Esophagus muscularis mucosa (tissue), 4 donors: ENCODE measurements around the gene DMAC2L. TPM values are rescaled to one million over a fixed set of nuclear protein-coding genes. Genes with fewer than 3 reads are reported as not detected.
A peak's percentile ranks its signal among the peaks of the same experiment; 100 is the strongest.

Experiments used
- DNase-seq: peaks from one replicate; pipeline ENCODE4 v3.0.0-alpha.2; 2017; ENCODE audit errors: extremely low spot score
- H3K27ac ChIP-seq, 4 donors: fragments of 200-600 bp; sonication (generic); replicated peaks in 1 of 4; 1 replicate in 3 of 4; 2 replicates in 1 of 4; pipeline ENCODE4 v1.5.1; 2016 to 2019; ENCODE audit warnings: mild to moderate bottlenecking in 1 of 4
- H3K27me3 ChIP-seq, 4 donors: fragments of 200-600 bp; sonication (generic); one replicate each; pipeline versions ENCODE4 v1.5.1 to v1.6.0; 2016 to 2019
- H3K36me3 ChIP-seq, 4 donors: fragments of 200-600 bp; sonication (generic); one replicate each; pipeline ENCODE4 v1.5.1; 2016 to 2019
- H3K4me1 ChIP-seq, 4 donors: fragments of 200-600 bp; sonication (generic); one replicate each; pipeline ENCODE4 v1.5.1; 2016 to 2019
- H3K4me3 ChIP-seq, 4 donors: fragments of 200-600 bp; sonication (generic); 1 replicate in 2 of 4; 2 replicates in 2 of 4; pipeline ENCODE4 v1.5.1; 2016 to 2019; ENCODE audit warnings: mild to moderate bottlenecking in 4 of 4, moderate library complexity in 1 of 4
- H3K9me3 ChIP-seq, 4 donors: fragments of 200-600 bp; sonication (generic); 1 replicate in 3 of 4; 2 replicates in 1 of 4; pipeline ENCODE4 v1.5.1; 2016 to 2019
- EP300 ChIP-seq: sonication (generic); formaldehyde crosslinking; IDR thresholded peaks from one replicate; pipeline ENCODE4 v1.6.1; 2017; ENCODE audit warnings: antibody characterized with exemption
- POLR2A ChIP-seq: fragments of 450-650 bp; IDR thresholded peaks from one replicate; pipeline ENCODE4 v1.6.1; 2017; ENCODE audit warnings: antibody characterized with exemption, moderate library complexity, mild to moderate bottlenecking, low read depth
- POLR2AphosphoS5 ChIP-seq, 2 donors: sonication (generic); formaldehyde crosslinking; IDR thresholded peaks; one replicate each; pipeline ENCODE4 v1.6.1; 2017; ENCODE audit warnings: antibody characterized with exemption in 2 of 2
- WGBS: methylation state at CpG from one replicate; pipeline ENCODE4 v1.1.5; 2018; 5-methylcytosine and 5-hydroxymethylcytosine counted together
- intact Hi-C: fragments of 100-400 bp; cut with DNase I; formaldehyde crosslinking; loops from one replicate; pipeline ENCODE4 v1.15.1; 2023
- total RNA-seq, 4 donors: library from RNA; depleted of rRNA; stranded (reverse); fragments of >200 nt; gene quantifications; one replicate each; pipeline versions ENCODE4 v1.1.0 to v1.2.1, GENCODE V29; 2016
- TF ChIP-seq, protein P1 (sequence below), 3 experiments: fragments of 200-600 bp in 2 of 3; fragments of 450-650 bp in 1 of 3; sonication (generic) in 2 of 3; IDR thresholded peaks; one replicate each; pipeline ENCODE4 v1.5.1; 2017 to 2019; ENCODE audit warnings: antibody characterized with exemption in 3 of 3, mild to moderate bottlenecking in 2 of 3, moderate library complexity in 1 of 3

DMAC2L gene, protein sequence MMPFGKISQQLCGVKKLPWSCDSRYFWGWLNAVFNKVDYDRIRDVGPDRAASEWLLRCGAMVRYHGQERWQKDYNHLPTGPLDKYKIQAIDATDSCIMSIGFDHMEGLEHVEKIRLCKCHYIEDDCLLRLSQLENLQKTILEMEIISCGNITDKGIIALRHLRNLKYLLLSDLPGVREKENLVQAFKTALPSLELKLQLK
- 10 to 100 TPM in 3 of 4 donors, 1 to 10 TPM in 1; 9.9 to 33.6 (median 14.6) TPM for total RNA-seq

DNA sequence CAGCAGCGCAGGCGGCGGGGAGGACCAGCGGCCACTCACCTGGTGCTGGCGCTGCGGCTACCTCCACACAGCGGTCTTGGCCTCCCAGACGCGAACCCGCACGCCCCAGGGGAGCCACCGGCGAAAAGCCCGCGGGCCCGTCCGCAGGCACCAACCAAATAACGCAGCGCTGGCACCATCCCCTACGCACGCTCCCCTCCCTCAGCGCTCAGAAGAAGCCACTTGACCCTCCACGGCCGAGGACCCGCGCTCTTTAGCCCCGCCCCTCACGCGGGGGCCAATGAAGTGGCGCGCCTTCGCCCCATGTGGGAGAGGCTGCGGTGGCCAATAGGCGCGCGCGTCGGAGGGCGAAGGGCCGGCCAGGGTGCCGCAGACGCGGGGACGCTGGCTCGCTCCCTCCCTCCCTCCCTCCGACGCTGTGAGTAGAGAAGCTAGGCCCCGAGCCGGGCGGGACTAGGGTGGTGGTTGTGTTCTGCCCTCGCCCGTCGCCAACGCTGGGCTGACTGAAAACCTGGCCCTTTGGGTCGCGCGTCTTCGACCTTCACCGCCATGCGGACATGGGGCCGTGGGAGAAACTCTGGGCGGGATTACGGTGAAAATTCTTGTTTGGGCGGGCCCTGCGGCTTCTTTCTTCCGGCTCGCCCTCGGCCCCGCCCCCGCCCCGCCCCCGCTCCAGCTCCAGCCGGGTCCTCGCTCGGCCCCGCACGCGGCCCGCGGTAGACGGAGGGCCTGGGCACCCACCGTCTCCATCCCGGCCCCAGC lies at the start of gene DMAC2L, which contains the start of gene L2HGDH:
Gene DMAC2L (plus strand): TSS at position 353 of the 762 bp plus-strand sequence. CDS start 9,164 bp downstream, outside the sequence.
Gene L2HGDH (minus strand): TSS at position 258 of the 762 bp plus-strand sequence. CDS start 79 bp downstream, at position 179.
- TF ChIP-seq, protein P1, sequence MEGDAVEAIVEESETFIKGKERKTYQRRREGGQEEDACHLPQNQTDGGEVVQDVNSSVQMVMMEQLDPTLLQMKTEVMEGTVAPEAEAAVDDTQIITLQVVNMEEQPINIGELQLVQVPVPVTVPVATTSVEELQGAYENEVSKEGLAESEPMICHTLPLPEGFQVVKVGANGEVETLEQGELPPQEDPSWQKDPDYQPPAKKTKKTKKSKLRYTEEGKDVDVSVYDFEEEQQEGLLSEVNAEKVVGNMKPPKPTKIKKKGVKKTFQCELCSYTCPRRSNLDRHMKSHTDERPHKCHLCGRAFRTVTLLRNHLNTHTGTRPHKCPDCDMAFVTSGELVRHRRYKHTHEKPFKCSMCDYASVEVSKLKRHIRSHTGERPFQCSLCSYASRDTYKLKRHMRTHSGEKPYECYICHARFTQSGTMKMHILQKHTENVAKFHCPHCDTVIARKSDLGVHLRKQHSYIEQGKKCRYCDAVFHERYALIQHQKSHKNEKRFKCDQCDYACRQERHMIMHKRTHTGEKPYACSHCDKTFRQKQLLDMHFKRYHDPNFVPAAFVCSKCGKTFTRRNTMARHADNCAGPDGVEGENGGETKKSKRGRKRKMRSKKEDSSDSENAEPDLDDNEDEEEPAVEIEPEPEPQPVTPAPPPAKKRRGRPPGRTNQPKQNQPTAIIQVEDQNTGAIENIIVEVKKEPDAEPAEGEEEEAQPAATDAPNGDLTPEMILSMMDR (IDR thresholded peaks at IDR 0.05) = peak in 1 of 3 experiments; percentile 1
- TF ChIP-seq POLR2AphosphoS5 (IDR thresholded peaks at IDR 0.05) (peak; percentile 83 to 93), EP300 (no peak), POLR2A (peak; percentile 67)
- whole genome bisulfite sequencing = 1% methylated on average over 14 of the region's 83 CpGs
- intact Hi-C loops = loop anchor here (2.0 to 10.0 kb wide), 2 partner anchors 221 to 353 kb away; partner anchors contain the start of genes MAP4K5 and SAV1

DNA sequence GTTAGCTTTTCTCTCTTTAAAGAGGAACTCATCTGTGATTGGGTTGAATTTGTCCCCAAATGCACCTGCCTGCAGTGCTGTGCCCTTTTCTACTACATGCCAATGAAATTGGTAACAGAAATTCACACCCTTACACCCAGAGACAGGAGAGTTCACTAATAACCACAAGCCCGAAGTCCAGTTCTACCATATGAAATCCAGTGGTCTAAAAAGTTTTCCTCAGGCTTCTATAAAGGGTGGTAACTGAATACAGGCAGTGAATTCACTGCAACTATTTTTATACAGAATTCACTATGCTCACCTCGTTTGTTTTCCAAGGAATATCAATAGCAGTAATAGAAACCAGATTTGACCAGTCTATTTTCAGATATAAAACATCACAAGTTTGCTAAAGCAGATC lies 49.3 kb upstream of the DMAC2L start:
- DNase-seq = no peak
- Histone ChIP-seq H3K27me3 (no peaks in the 10 kb centered on the region), H3K9me3 (no peaks in the 10 kb centered on the region), H3K36me3 (peaks cover 0 to 7% (median 3%) of the 10 kb centered on the region in 4 donors), H3K4me3 (no peak overlapping the region), H3K27ac (no peak overlapping the region), H3K4me1 (no peaks in the 10 kb centered on the region)
- TF ChIP-seq EP300 (no peak), POLR2AphosphoS5 (IDR thresholded peaks at IDR 0.05) (no peak), POLR2A (no peak)
- TF ChIP-seq, protein P1 (IDR thresholded peaks at IDR 0.05) = no peak
- WGBS = 90% methylated on average over 2 of the region's 2 CpGs
- intact Hi-C loops = no loop called here

More for the DNA sequence above, at the start of gene DMAC2L, which contains the start of gene L2HGDH:
- Histone ChIP-seq H3K4me1 (peaks cover 13 to 22% (median 16%) of the 10 kb centered on the region in 4 donors), H3K4me3 (peak within 1 kb of the TSS; percentile 79 to 98 (median 84)), H3K36me3 (peaks cover 0 to 8% (median 0%) of the 10 kb centered on the region in 4 donors), H3K27me3 (no peaks in the 10 kb centered on the region), H3K27ac (peak within 1 kb of the TSS; percentile 86 to 97 (median 92)), H3K9me3 (no peaks in the 10 kb centered on the region)
- DNase-seq = peak; percentile 97

DNA sequence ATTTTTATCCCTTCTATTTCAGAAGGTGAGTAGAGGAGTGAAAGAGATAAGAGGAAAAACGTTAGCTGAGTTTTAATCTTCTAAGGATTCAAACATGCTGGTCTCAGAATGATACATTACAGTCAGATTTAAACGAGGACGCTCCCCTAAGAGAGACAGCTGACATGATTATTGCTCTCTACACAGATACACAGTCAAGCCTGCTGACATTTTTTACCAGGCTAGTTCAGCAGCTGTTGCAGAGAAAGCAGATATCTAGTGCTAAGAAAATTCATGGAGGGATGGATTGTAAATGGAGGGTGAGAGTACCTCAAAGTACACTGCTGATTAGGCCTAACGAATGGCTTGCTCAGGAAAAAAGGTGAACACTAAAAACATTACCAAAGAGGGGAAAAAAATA lies 48.8 kb upstream of the DMAC2L start:
- peaks cover 0 to 12% (median 3%) of the 10 kb centered on the region in 4 donors for H3K36me3 ChIP-seq
- no peaks in the 10 kb centered on the region for H3K9me3 ChIP-seq
- DNase-seq = no peak
- H3K4me3 ChIP-seq = no peak overlapping the region
- intact Hi-C loops = no loop called here
- WGBS = 84% methylated on average over 4 of the region's 4 CpGs
- H3K4me1 ChIP-seq = no peaks in the 10 kb centered on the region
- no peak overlapping the region for H3K27ac ChIP-seq
- TF ChIP-seq POLR2A (no peak), EP300 (no peak), POLR2AphosphoS5 (IDR thresholded peaks at IDR 0.05) (no peak)
- TF ChIP-seq, protein P1 (IDR thresholded peaks at IDR 0.05) = no peak
- no peaks in the 10 kb centered on the region for H3K27me3 ChIP-seq

DNA sequence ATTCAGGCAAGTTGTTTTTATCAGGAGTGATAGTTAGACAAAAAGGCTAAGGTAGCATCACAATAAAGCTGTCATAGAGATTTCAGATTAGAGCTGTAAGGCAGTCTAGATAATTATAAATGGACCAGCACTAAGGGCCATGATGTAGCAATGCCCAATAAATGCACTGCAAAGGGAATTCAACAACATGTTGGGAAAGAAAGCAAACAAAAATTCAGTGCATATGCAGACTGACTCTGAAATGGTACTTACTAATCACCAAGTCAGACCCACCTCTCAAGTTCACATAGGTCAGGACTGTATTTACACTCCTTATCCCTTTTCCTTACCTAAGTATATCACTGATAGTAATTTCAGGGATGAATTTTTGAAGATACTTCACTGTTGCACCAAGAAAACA lies 47.1 kb upstream of the DMAC2L start:
- no peaks in the 10 kb centered on the region for H3K9me3 ChIP-seq
- H3K4me1 ChIP-seq = no peaks in the 10 kb centered on the region
- H3K27me3 ChIP-seq = no peaks in the 10 kb centered on the region
- no peak for DNase-seq
- H3K4me3 ChIP-seq = no peak overlapping the region
- H3K36me3 ChIP-seq = peaks cover 0 to 19% (median 3%) of the 10 kb centered on the region in 4 donors
- intact Hi-C loops = no loop called here
- H3K27ac ChIP-seq = no peak overlapping the region
- TF ChIP-seq POLR2AphosphoS5 (IDR thresholded peaks at IDR 0.05) (no peak), POLR2A (no peak), EP300 (no peak)
- TF ChIP-seq, protein P1 (IDR thresholded peaks at IDR 0.05) = no peak
